BJ (cell line): Measurements from ENCODE around the gene SNX21. TPM values are rescaled to one million over a fixed set of nuclear protein-coding genes. Genes with fewer than 3 reads are reported as not detected.
A peak's percentile ranks its signal among the peaks of the same experiment; 100 is the strongest.

Experiments used
- CTCF ChIA-PET: fragments of 350-600 bp; formaldehyde crosslinking; extraction: SDS; loops from one replicate; lab custom pipeline; 2021; ENCODE audit warnings: antibody characterized with exemption, inconsistent platforms; lab: Yijun Ruan, JAX
- POLR2A ChIA-PET: fragments of 300-600 bp; sonication (Branson Sonifier 250); formaldehyde crosslinking; extraction: SDS; loops from one replicate; lab custom pipeline; 2021; ENCODE audit warnings: antibody characterized with exemption; lab: Charles Lee
- DNase-seq: peaks from one replicate; pipeline ENCODE4 v3.0.0-alpha.2; 2011; ENCODE audit warnings: low read depth
- H3K27me3 ChIP-seq: 2 replicates; pipeline ENCODE4 v1.6.0; 2011; ENCODE audit warnings: low read length; ENCODE audit not compliant: control insufficient read depth, insufficient read depth
- H3K36me3 ChIP-seq: 2 replicates; pipeline ENCODE4 v1.5.1; 2011; ENCODE audit warnings: low read length; ENCODE audit not compliant: control insufficient read depth, insufficient read depth
- H3K4me3 ChIP-seq: 2 replicates; pipeline ENCODE4 v1.5.1; 2011; ENCODE audit warnings: low read depth, mild to moderate bottlenecking, control low read depth, low read length
- CTCF ChIP-seq: IDR thresholded peaks from 2 replicates; pipeline ENCODE4 v1.5.1; 2011; ENCODE audit warnings: low read depth, mild to moderate bottlenecking, control low read depth, inconsistent platforms, low read length, moderate library complexity; ENCODE audit not compliant: insufficient read depth
- polyA plus RNA-seq: library from polyadenylated mRNA; depleted of rRNA; stranded (reverse); fragments of >200 nt; gene quantifications from 2 replicates; pipeline ENCODE4 v1.2.3, GENCODE V29; 2011; rRNA removed

The SNX21 gene
- polyA plus RNA-seq, 1 experiment = 17.8 TPM

GRCh38 chr20:45890985-45891983 lies 57.7 kb downstream of the SNX21 start, which contains the start of the genes CTSA and NEURL2:
CTSA (plus strand) TSS chr20:45891335; CDS start chr20:45891569, 234 bp downstream.
NEURL2 (minus strand) TSS chr20:45891208; CDS start chr20:45890991, 217 bp downstream.
- ChIA-PET CTCF (interaction anchor here (1.0 to 3.4 kb wide), 11 partner anchors 8 to 92 kb away, joined by 3 to 15 read pairs (median 7); partner anchors contain the start of gene ZSWIM1), POLR2A (interaction anchor here (0.7 kb wide), 1 partner anchor 8 kb away, joined by 3 read pairs; no protein-coding TSS in a partner anchor)
- no peaks in the 10 kb centered on the region for H3K27me3 ChIP-seq
- no peak for DNase-seq
- H3K36me3 ChIP-seq = peaks cover 10% of the 10 kb centered on the region
- peak within 1 kb of the TSS; percentile 77 for H3K4me3 ChIP-seq
- 0 out of 2 replicates have a peak, but pooled peaks have one; percentile 1 for TF ChIP-seq CTCF

GRCh38 chr20:45892049-45892825 lies 58.6 kb downstream of the SNX21 start:
- no peak for DNase-seq
- H3K36me3 ChIP-seq = peaks cover 15% of the 10 kb centered on the region
- ChIA-PET POLR2A (no interaction called here), CTCF (interaction anchor here (0.6 to 3.4 kb wide), 7 partner anchors 10 to 76 kb away, joined by 3 to 12 read pairs (median 4); no protein-coding TSS in a partner anchor)
- peak overlapping the region; percentile 77 for H3K4me3 ChIP-seq
- peak; percentile 43 for TF ChIP-seq CTCF
- no peaks in the 10 kb centered on the region for H3K27me3 ChIP-seq

Other genes starting within 250 kb of the SNX21 start
- not detected in 2 replicates for gene WFDC10A, start 204.1 kb upstream of the SNX21 start, polyA plus RNA-seq
- gene WFDC9, start 202.5 kb upstream of the SNX21 start, polyA plus RNA-seq = not detected in 2 replicates
- not detected in 2 replicates for gene WFDC11, start 163.6 kb upstream of the SNX21 start, polyA plus RNA-seq
- not detected in 2 replicates for gene WFDC13, start 131.8 kb upstream of the SNX21 start, polyA plus RNA-seq
- gene WFDC10B, start 128.8 kb upstream of the SNX21 start, polyA plus RNA-seq = not detected in 2 replicates
- gene SPINT4, start 111.5 kb upstream of the SNX21 start, polyA plus RNA-seq = not detected in 2 replicates
- 0.71 and 0.78 TPM in 2 replicates for gene WFDC3, start 41.9 kb upstream of the SNX21 start, polyA plus RNA-seq
- 35.6 and 44.8 TPM in 2 replicates for gene DNTTIP1, start 41.8 kb upstream of the SNX21 start, polyA plus RNA-seq
- gene UBE2C, start 21.2 kb upstream of the SNX21 start, polyA plus RNA-seq = 70.6 and 90.8 TPM in 2 replicates
- gene TNNC2, start 6.5 kb upstream of the SNX21 start, polyA plus RNA-seq = 0.60 and 0.81 TPM in 2 replicates
- gene ACOT8, start 23.6 kb downstream of the SNX21 start, polyA plus RNA-seq = 34.3 and 49.9 TPM in 2 replicates
- gene ZSWIM3, start 23.8 kb downstream of the SNX21 start, polyA plus RNA-seq = 3.7 and 4.5 TPM in 2 replicates
- 4.9 and 6.0 TPM in 2 replicates for gene ZSWIM1, start 47.4 kb downstream of the SNX21 start, polyA plus RNA-seq
- 0.59 and 0.66 TPM in 2 replicates for gene SPATA25, start 53.8 kb downstream of the SNX21 start, polyA plus RNA-seq
- 2.1 and 4.3 TPM in 2 replicates for gene NEURL2, start 57.4 kb downstream of the SNX21 start, polyA plus RNA-seq
- gene CTSA, start 57.5 kb downstream of the SNX21 start, polyA plus RNA-seq = 286 and 408 TPM in 2 replicates
- gene PLTP, start 78.4 kb downstream of the SNX21 start, polyA plus RNA-seq = 11.3 and 22.0 TPM in 2 replicates
- 12.7 and 20.9 TPM in 2 replicates for gene PCIF1, start 100.9 kb downstream of the SNX21 start, polyA plus RNA-seq
- 4.5 and 9.9 TPM in 2 replicates for gene ZNF335, start 138.4 kb downstream of the SNX21 start, polyA plus RNA-seq
- not detected in 2 replicates for gene MMP9, start 175.1 kb downstream of the SNX21 start, polyA plus RNA-seq
- gene SLC12A5, start 195.4 kb downstream of the SNX21 start, polyA plus RNA-seq = 0.61 and 0.70 TPM in 2 replicates